Measurements from ENCODE around the gene NLE1.

DNA sequence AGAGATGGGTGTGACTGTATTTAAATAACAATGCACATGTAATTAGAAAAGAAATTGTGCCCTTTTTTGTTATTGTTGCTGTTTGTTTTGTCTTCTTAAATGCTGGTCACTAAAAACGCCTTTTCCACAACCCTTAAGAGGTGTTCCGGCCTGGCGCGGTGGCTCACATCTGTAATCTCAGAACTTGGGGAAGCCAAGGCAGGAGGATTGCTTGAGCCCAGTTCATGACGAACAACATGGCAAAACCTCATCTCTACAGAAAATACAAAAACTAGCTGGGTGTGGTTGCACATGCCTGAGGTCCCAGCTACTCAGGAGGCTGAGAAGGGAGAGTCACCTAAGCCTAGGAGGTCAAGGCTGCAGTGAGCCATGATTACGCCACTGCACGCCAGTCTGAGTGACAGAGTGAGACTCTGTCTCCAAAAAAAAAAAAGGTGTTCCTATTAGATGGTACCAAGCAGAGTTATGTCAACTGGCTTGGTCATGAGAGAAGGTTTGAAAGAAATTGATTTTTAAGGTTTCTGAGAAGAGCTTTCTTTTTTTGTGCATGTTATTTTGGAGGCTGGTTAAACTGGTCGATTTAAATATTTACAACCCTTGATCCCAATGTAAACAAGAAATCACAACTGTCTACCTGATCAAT is 55.1 kb downstream of the NLE1 start:
- TF ChIP-seq, protein P1, sequence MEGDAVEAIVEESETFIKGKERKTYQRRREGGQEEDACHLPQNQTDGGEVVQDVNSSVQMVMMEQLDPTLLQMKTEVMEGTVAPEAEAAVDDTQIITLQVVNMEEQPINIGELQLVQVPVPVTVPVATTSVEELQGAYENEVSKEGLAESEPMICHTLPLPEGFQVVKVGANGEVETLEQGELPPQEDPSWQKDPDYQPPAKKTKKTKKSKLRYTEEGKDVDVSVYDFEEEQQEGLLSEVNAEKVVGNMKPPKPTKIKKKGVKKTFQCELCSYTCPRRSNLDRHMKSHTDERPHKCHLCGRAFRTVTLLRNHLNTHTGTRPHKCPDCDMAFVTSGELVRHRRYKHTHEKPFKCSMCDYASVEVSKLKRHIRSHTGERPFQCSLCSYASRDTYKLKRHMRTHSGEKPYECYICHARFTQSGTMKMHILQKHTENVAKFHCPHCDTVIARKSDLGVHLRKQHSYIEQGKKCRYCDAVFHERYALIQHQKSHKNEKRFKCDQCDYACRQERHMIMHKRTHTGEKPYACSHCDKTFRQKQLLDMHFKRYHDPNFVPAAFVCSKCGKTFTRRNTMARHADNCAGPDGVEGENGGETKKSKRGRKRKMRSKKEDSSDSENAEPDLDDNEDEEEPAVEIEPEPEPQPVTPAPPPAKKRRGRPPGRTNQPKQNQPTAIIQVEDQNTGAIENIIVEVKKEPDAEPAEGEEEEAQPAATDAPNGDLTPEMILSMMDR (conservative IDR thresholded peaks at IDR 0.05; ENCODE audit: low read length) = no peak
- TF ChIP-seq EZH2phosphoT487 (IDR thresholded peaks at IDR 0.05; ENCODE audit: borderline replicate concordance) = no peak

All from Loucy (cell line).